IMR-90 (cell line): ENCODE data around the gene MED12L. TPM values are rescaled to one million over a fixed set of nuclear protein-coding genes. Genes with fewer than 3 reads are reported as not detected.

Experiments
- ATAC-seq: fragments of 200-7000 bp; cut with Tn5 transposase; 2 replicates; pipeline ENCODE4 v1.9.1; 2020; ENCODE audit warnings: low read depth, mild to moderate bottlenecking, moderate library complexity
- BruUV-seq: library from RNA; stranded (reverse); fragments of 400-500 nt; replicated peaks from 2 replicates; lab custom pipeline; 2021; lab: Mats Ljungman, UMichigan
- CTCF ChIA-PET: fragments of 300-600 bp; formaldehyde crosslinking; extraction: SDS; loops from one replicate; lab custom pipeline; 2021; ENCODE audit warnings: antibody characterized with exemption; lab: Yijun Ruan, JAX
- POLR2A ChIA-PET: fragments of 300-600 bp; sonication (Branson Sonifier 250); formaldehyde crosslinking; loops from one replicate; lab custom pipeline; 2022; ENCODE audit warnings: antibody characterized with exemption; ENCODE audit not compliant: unreplicated experiment; lab: Charles Lee
- DNase-seq: peaks from one replicate; pipeline ENCODE4 v3.0.0; 2013
- H2AFZ ChIP-seq: replicated peaks from 2 replicates; pipeline ENCODE3; 2013; ENCODE audit warnings: low read length, mild to moderate bottlenecking; ENCODE audit not compliant: poor library complexity
- H2AK5ac ChIP-seq: 2 replicates; pipeline ENCODE4 v1.6.1; 2013; ENCODE audit warnings: low read depth, low read length, inconsistent platforms
- H2AK9ac ChIP-seq: replicated peaks from 2 replicates; pipeline ENCODE3; 2013; ENCODE audit warnings: mild to moderate bottlenecking, low read depth, low read length, moderate library complexity; ENCODE audit not compliant: poor library complexity
- H2BK120ac ChIP-seq: 2 replicates; pipeline ENCODE4 v1.6.1; 2013; ENCODE audit warnings: low read depth, low read length, inconsistent platforms
- H2BK15ac ChIP-seq: 3 replicates; pipeline ENCODE4 v1.6.1; 2013; ENCODE audit warnings: low read depth, low read length, inconsistent platforms
- H2BK20ac ChIP-seq: 2 replicates; pipeline ENCODE4 v1.6.1; 2013; ENCODE audit warnings: low read depth, mild to moderate bottlenecking, inconsistent platforms, low read length, moderate library complexity
- H2BK5ac ChIP-seq: 2 replicates; pipeline ENCODE4 v1.6.1; 2013; ENCODE audit warnings: mild to moderate bottlenecking, low read depth, low read length, inconsistent platforms; ENCODE audit not compliant: poor library complexity, severe bottlenecking
- H3K14ac ChIP-seq: replicated peaks from 2 replicates; pipeline ENCODE4 v1.6.1; 2013; ENCODE audit warnings: low read depth, low read length, inconsistent platforms
- H3K18ac ChIP-seq: 2 replicates; pipeline ENCODE4 v1.6.1; 2013; ENCODE audit warnings: low read depth, low read length, control low read depth
- H3K23ac ChIP-seq: 2 replicates; pipeline ENCODE4 v1.6.1; 2013; ENCODE audit warnings: low read depth, low read length, inconsistent platforms
- H3K27ac ChIP-seq: 2 replicates; pipeline ENCODE4 v1.5.1; 2013; ENCODE audit warnings: mild to moderate bottlenecking, control low read depth, low read length; ENCODE audit not compliant: insufficient read depth
- H3K27me3 ChIP-seq: 2 replicates; pipeline ENCODE4 v1.6.1; 2013; ENCODE audit warnings: low read length; ENCODE audit not compliant: control insufficient read depth, insufficient read depth
- H3K36me3 ChIP-seq: 2 replicates; pipeline ENCODE4 v1.6.1; 2013; ENCODE audit warnings: low read length, mixed read lengths; ENCODE audit not compliant: control insufficient read depth, insufficient read depth
- H3K4ac ChIP-seq: 2 replicates; pipeline ENCODE4 v1.6.1; 2013; ENCODE audit warnings: low read depth, low read length, inconsistent platforms
- H3K4me1 ChIP-seq: 2 replicates; pipeline ENCODE4 v1.6.1; 2013; ENCODE audit warnings: low read length, mixed read lengths; ENCODE audit not compliant: control insufficient read depth, insufficient read depth
- H3K4me2 ChIP-seq: 2 replicates; pipeline ENCODE4 v1.6.1; 2013; ENCODE audit warnings: low read depth, mild to moderate bottlenecking, control low read depth, low read length, moderate library complexity
- H3K4me3 ChIP-seq: 2 replicates; pipeline ENCODE4 v1.5.1; 2013; ENCODE audit warnings: low read depth, mild to moderate bottlenecking, control low read depth, low read length, moderate library complexity; ENCODE audit not compliant: insufficient read depth
- H3K56ac ChIP-seq: 2 replicates; pipeline ENCODE4 v1.6.1; 2013; ENCODE audit warnings: low read length, inconsistent platforms; ENCODE audit not compliant: insufficient read depth; ENCODE audit errors: extremely low read depth
- H3K79me1 ChIP-seq, 2 experiments: 2 replicates each; pipeline ENCODE4 v1.6.1; 2013; ENCODE audit warnings: low read length in 2 of 2, inconsistent platforms in 1 of 2, low read depth in 1 of 2
- H3K9ac ChIP-seq: 2 replicates; pipeline ENCODE4 v1.6.1; 2013; ENCODE audit warnings: low read depth, low read length, control low read depth
- H3K9me1 ChIP-seq: 2 replicates; pipeline ENCODE4 v1.6.1; 2013; ENCODE audit warnings: low read length, inconsistent platforms; ENCODE audit not compliant: insufficient read depth
- H3K9me3 ChIP-seq: 2 replicates; pipeline ENCODE4 v1.6.1; 2013; ENCODE audit warnings: low read length; ENCODE audit not compliant: control insufficient read depth, insufficient read depth
- H4K20me1 ChIP-seq: 2 replicates; pipeline ENCODE4 v1.6.1; 2013; ENCODE audit warnings: low read length, inconsistent platforms; ENCODE audit not compliant: insufficient read depth
- H4K5ac ChIP-seq: 2 replicates; pipeline ENCODE4 v1.6.1; 2013; ENCODE audit warnings: mild to moderate bottlenecking, low read depth, low read length, control low read depth
- H4K8ac ChIP-seq, 2 experiments: 2 replicates each; pipeline ENCODE4 v1.6.1; 2013; ENCODE audit warnings: low read depth in 2 of 2, low read length in 2 of 2, control low read depth in 1 of 2, inconsistent platforms in 1 of 2
- H4K91ac ChIP-seq: 2 replicates; pipeline ENCODE4 v1.6.1; 2013; ENCODE audit warnings: low read depth, low read length, inconsistent platforms; ENCODE audit not compliant: insufficient read depth
- BHLHE40 ChIP-seq: fragments of 150-350 bp; IDR thresholded peaks from 2 replicates; pipeline ENCODE4 v1.6.1; 2016; ENCODE audit warnings: mild to moderate bottlenecking, low read depth, low read length
- CEBPB ChIP-seq: IDR thresholded peaks from 2 replicates; pipeline ENCODE4 v1.6.1; 2012; ENCODE audit warnings: low read depth, low read length, improper control_type of control experiment
- CTCF ChIP-seq: conservative IDR thresholded peaks from 2 replicates; pipeline ENCODE4 v1.5.1; 2012; ENCODE audit warnings: mild to moderate bottlenecking, low read depth, low read length, improper control_type of control experiment
- ELK1 ChIP-seq: fragments of 150-350 bp; IDR thresholded peaks from 2 replicates; pipeline ENCODE4 v1.6.1; 2016; ENCODE audit warnings: low read depth, mild to moderate bottlenecking, low read length, moderate library complexity, borderline replicate concordance
- FOS ChIP-seq: fragments of 150-350 bp; IDR thresholded peaks from 2 replicates; pipeline ENCODE4 v1.6.1; 2016; ENCODE audit warnings: low read depth, low read length
- MAZ ChIP-seq: IDR thresholded peaks from 2 replicates; pipeline ENCODE4 v1.6.1; 2012; ENCODE audit warnings: low read depth, mild to moderate bottlenecking, low read length, improper control_type of control experiment, moderate library complexity, borderline replicate concordance
- MXI1 ChIP-seq: IDR thresholded peaks from 2 replicates; pipeline ENCODE4 v1.6.1; 2012; ENCODE audit warnings: low read depth, mild to moderate bottlenecking, low read length, moderate library complexity, borderline replicate concordance
- NFE2L2 ChIP-seq: fragments of 150-350 bp; IDR thresholded peaks from 2 replicates; pipeline ENCODE4 v1.6.1; 2016; ENCODE audit warnings: low read depth, mild to moderate bottlenecking, low read length
- POLR2A ChIP-seq: IDR thresholded peaks from 2 replicates; pipeline ENCODE4 v1.6.1; 2012; ENCODE audit warnings: mild to moderate bottlenecking, low read depth, low read length
- RAD21 ChIP-seq: IDR thresholded peaks from 2 replicates; pipeline ENCODE4 v1.6.1; 2012; ENCODE audit warnings: low read length, improper control_type of control experiment
- RCOR1 ChIP-seq: IDR thresholded peaks from 2 replicates; pipeline ENCODE4 v1.6.1; 2012; ENCODE audit warnings: mild to moderate bottlenecking, low read length, improper control_type of control experiment; ENCODE audit not compliant: insufficient replicate concordance
- SMC3 ChIP-seq: fragments of 150-350 bp; IDR thresholded peaks from 2 replicates; pipeline ENCODE4 v1.6.1; 2016; ENCODE audit warnings: low read depth, mild to moderate bottlenecking, antibody characterized with exemption, low read length, moderate library complexity
- WGBS, 2 experiments: methylation state at CpG; one replicate each; pipeline versions ENCODE4 v1.1.5 to v1.1.7; 2013; ENCODE audit warnings: missing lambda C conversion rate in 2 of 2; ENCODE audit not compliant: insufficient read length in 1 of 2; ENCODE audit errors: extremely low coverage in 2 of 2; 5-methylcytosine and 5-hydroxymethylcytosine counted together
- dilution Hi-C: fragments of 300-500 bp; cut with HindIII; formaldehyde crosslinking; loops from one replicate; pipeline ENCODE4 v1.14.3; 2018; ENCODE audit warnings: low sequenced_read_pairs; ENCODE audit not compliant: unreplicated experiment
- in situ Hi-C: fragments of 300-500 bp; cut with MboI; formaldehyde crosslinking; loops from 3 replicates; pipeline ENCODE4 v1.14.3; 2019; ENCODE audit warnings: low sequenced_read_pairs, inconsistent platforms, mixed read lengths
- intact Hi-C: fragments of 100-400 bp; cut with micrococcal nuclease; formaldehyde crosslinking; loops from 2 replicates; pipeline ENCODE4 v1.10.0; 2022
- polyA plus RNA-seq, 3 experiments: library from polyadenylated mRNA; depleted of rRNA; stranded (reverse); fragments of >200 nt; gene quantifications; 2 replicates each; pipeline ENCODE4 v1.2.3, GENCODE V29; 2012; ENCODE audit warnings: low replicate concordance in 1 of 3
- total RNA-seq: library from RNA; depleted of rRNA; stranded (reverse); fragments of >200 nt; gene quantifications from 2 replicates; pipeline ENCODE4 v1.2.3, GENCODE V29; 2012

MED12L gene
- total and polyA plus RNA-seq, 2 of the 4 experiments (the other 2 are of a cell fraction): 0.05 to 0.18 TPM

- TF ChIP-seq ELK1 (no peak), RAD21 (peak; percentile 93), CTCF (peak; percentile 84), BHLHE40 (no peak), NFE2L2 (no peak), MXI1 (no peak), MAZ (no peak), POLR2A (no peak), FOS (no peak), RCOR1 (no peak), CEBPB (peak; percentile 46), SMC3 (peak; percentile 98)
- H2BK20ac ChIP-seq: no peak overlapping the region
- H2BK120ac ChIP-seq: no peak overlapping the region
- 14 to 100% methylated on average over 1 of the region's 7 CpGs for WGBS, 2 experiments
- H3K9ac ChIP-seq: no peak overlapping the region
- POLR2A ChIA-PET: no interaction called here
- no peak overlapping the region for H3K14ac ChIP-seq
- H3K4me3 ChIP-seq: no peak overlapping the region
- no peaks in the 10 kb centered on the region for H3K36me3 ChIP-seq
- no peaks in the 10 kb centered on the region for H3K79me1 ChIP-seq
- no peaks in the 10 kb centered on the region for H3K27me3 ChIP-seq
- H2BK15ac ChIP-seq: no peak overlapping the region
- DNase-seq (peak; percentile 67), ATAC-seq (peak; percentile 90)
- no peaks in the 10 kb centered on the region for H3K9me3 ChIP-seq
- H2AFZ ChIP-seq: no peak overlapping the region
- no peak overlapping the region for H2AK9ac ChIP-seq
- no peak overlapping the region; a peak in 1 of 4 replicates for H4K8ac ChIP-seq
- intact Hi-C loops (loop anchor here (1.0 to 10.0 kb wide), 3 partner anchors 59 to 266 kb away; no protein-coding TSS in a partner anchor), dilution Hi-C loops (no loop called here), in situ Hi-C loops (loop anchor here (5.0 kb wide), 2 partner anchors 59 to 109 kb away; partner anchors contain the start of gene P2RY14)
- H3K4me2 ChIP-seq: no peak overlapping the region
- H3K9me1 ChIP-seq: no peaks in the 10 kb centered on the region
- H3K4ac ChIP-seq: no peak overlapping the region
- BruUV-seq: no TSS peak
- CTCF ChIA-PET: interaction anchor here (0.6 to 2.2 kb wide), 19 partner anchors 8 to 123 kb away, joined by 3 to 14 read pairs (median 3); no protein-coding TSS in a partner anchor
- H4K5ac ChIP-seq: no peak overlapping the region
- H2AK5ac ChIP-seq: no peak overlapping the region
- no peak overlapping the region for H3K18ac ChIP-seq
- no peaks in the 10 kb centered on the region for H4K20me1 ChIP-seq
- no peak overlapping the region for H3K23ac ChIP-seq
- no peaks in the 10 kb centered on the region for H3K4me1 ChIP-seq
- no peak overlapping the region for H3K56ac ChIP-seq
- H3K27ac ChIP-seq: no peak overlapping the region
- H4K91ac ChIP-seq: no peak overlapping the region
- no peak overlapping the region for H2BK5ac ChIP-seq
Observed at GRCh38 chr3:151168269-151169094, 83.0 kb downstream of the MED12L start.
